Measurements from ENCODE around the gene MEPE.

Gene MEPE, protein sequence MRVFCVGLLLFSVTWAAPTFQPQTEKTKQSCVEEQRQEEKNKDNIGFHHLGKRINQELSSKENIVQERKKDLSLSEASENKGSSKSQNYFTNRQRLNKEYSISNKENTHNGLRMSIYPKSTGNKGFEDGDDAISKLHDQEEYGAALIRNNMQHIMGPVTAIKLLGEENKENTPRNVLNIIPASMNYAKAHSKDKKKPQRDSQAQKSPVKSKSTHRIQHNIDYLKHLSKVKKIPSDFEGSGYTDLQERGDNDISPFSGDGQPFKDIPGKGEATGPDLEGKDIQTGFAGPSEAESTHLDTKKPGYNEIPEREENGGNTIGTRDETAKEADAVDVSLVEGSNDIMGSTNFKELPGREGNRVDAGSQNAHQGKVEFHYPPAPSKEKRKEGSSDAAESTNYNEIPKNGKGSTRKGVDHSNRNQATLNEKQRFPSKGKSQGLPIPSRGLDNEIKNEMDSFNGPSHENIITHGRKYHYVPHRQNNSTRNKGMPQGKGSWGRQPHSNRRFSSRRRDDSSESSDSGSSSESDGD

GRCh38 chr4:87832669-87833068 is at the start of gene MEPE:
Gene MEPE (plus strand): TSS chr4:87832969. CDS start chr4:87834715, 1,746 bp downstream.
- DNase-seq = no peak

DNA sequence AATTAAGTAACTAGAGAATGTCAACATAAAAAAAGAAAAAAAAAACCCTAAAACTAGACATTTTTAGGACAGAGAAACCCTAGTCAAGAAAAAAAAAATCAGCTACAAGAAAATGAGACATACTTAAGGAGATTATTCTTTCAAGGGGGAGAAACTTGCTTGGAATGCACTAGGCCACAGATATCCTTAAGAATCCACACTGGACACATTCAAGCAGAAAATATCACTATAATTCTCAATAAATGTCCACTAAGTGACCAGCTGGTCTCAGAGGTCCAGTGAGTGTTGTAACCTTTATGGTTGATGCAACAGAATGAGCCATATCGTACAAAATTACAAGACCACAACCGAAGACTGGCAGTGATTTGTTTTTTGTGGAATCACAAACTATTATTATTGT is 49.0 kb upstream of the MEPE start:
- DNase-seq = no peak

DNA sequence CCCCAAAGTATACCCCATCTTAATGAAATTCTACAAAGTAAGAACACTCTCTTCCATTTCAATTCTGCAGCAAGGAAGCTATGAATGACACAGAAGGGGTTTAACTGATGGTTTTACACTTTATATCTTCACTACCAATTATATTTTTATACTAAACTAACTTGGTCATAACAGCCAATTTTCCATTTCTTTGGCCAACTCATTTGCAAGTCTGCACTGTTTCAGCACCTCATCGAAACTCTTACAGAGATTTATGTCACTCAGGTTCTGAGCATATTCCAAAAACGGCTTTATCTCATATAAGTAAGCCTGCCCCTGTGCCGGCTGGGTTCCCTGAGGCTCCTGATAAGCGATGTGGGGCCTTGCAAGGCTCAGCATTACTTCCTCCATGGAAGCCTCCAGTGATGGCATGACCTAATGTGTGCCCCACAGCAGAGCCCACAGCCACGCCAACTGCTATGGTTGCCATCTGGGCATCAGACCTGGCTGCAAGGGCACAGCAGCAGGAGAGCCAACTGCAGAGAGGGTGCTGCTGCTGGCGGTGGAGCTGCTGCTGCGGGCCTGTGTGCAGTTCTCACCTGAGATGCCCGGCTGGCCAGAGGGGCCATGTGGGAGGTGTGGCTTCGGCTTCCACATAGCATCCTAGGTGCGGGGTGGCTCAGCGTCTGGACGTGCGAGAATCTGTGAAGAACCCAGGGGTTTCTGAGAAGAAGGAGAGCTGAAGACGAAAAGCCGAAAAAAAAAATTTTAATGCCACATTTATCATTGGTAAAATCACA is 46.8 kb upstream of the MEPE start:
- DNase-seq = no peak

DNA sequence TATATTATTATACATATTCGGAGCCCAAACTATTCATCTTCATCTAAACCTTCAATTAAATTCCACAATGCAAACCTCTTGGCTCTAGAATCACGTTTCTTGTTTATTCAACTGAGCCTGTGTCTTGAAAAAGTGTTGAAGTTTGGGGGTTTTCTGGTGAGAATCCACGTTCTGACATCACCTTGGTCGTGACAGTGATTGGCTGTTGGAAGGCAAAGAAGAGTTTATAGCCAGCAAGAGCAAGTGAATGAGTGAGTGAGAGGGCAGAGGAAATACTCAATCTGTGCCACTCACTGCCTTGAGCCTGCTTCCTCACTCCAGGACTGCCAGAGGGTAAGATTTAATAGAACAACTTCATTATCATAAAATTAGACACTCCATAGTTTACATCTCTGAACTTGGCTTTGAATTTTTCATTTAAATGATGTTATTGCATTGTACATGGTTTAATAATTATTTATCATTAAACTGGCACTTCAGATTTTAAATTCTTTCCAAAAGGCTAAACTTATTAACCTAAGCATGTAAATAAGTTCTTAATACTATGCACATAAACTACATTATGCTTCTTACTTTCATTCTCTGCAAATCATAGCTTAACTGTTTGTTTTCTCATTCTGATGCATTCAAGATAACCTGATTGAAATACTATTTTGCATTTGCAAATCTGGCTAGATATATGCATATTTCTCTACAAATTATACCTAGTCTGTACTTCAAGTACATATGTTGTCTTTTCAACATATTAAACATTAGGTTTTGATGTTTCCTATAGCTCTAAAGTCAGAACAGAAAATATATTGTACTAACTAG is 33.3 kb upstream of the MEPE start, which contains the start of gene IBSP:
Gene IBSP (plus strand): TSS at position 254 of the 813 bp plus-strand sequence. CDS start 2,808 bp downstream, outside the sequence.
- no peak for DNase-seq

DNA sequence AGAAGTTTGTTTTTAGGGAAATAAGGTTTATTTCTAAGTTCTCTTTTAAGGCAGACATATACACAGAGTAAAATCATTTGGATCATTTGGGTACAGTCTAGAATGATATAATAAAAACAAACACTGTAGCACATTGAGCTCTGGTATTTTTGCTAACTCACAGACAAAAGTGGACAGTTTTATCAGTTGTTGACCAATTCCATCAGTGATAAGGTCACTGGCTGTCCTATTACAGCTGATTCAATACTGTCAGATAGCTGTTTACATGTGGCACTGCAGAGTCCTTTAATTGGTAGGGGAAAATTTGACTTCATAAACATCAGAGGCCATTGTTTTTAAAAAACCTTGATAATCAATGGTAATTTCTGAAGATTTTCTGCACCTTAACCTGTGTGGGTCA is 29.9 kb upstream of the MEPE start:
- no peak for DNase-seq

- no peak for DNase-seq
Measured at GRCh38 chr4:87803421-87803820, 29.3 kb upstream of the MEPE start.

- DNase-seq = no peak
Measured at GRCh38 chr4:87804871-87805270, 27.9 kb upstream of the MEPE start.

GRCh38 chr4:87805971-87806370 is 26.8 kb upstream of the MEPE start:
- DNase-seq = no peak

- no peak for DNase-seq
Measured at GRCh38 chr4:87806520-87806919, 26.2 kb upstream of the MEPE start.

DNA sequence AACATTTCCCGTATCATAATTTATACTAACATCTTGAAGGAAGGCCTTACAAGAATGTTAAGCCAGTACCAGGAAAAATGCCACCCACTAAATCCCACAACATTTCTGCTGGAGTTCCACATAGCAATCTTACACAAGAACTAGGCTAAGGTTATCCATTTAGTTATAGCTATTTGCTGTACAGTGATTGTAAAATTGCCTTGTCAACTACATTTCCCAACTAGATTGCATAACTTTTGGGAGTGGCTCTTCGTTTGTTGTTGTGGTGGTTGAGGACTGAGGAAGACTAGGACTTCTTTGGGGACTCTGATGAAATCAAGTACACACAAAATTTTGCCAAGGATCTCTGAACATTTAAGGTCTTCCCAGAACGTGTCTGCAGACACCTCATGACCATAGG is 25.4 kb upstream of the MEPE start:
- DNase-seq = no peak

DNA sequence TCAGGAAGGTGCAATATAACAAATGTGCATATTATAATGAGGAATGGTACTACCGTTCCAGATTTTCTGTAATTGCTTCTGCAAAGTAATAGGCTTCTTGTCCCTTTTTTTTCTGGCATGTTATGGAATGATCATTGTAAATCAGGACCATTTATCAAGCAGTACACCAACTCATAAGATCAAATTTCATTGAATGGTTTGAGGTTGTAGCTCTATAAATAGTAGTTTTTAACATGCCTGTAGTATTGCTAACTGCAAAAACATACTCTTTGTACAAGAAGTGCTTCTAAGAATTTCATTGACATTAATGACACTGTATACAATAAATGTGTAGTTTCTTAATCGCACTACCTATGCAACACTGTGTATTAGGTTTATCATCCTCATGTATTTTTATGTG is 20.8 kb upstream of the MEPE start:
- DNase-seq = no peak

DNA sequence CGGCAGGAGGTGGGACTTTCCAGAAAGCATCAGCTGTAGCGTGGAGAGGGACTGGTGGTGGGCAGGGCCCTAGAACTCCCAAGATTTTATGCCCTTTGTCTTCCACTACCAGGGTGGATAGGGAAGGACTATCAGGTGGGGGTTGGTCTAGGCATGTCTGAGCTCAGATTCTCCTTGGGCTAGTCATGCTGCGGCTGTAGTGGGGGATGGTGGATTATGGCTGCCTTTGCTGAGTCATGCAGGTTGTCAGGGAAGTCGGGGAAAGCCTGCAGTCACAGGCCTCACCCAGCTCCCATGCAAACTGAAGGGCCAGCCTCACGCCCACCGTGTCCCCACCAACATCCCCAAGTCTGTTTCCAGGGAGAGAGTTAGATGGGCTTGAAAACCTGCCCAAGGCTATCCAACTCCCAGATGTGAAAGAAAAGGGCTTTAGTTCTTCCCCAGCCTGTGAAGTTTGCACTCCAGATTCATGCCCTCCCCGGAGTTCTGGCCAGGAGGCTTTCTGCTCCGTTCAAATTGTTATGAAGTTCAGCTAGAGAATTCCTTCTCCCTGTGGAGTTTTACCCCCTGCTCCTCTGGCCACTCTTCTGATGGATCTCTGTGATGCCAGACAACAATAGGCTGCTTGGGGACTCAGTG is 13.4 kb upstream of the MEPE start:
- no peak for DNase-seq

DNA sequence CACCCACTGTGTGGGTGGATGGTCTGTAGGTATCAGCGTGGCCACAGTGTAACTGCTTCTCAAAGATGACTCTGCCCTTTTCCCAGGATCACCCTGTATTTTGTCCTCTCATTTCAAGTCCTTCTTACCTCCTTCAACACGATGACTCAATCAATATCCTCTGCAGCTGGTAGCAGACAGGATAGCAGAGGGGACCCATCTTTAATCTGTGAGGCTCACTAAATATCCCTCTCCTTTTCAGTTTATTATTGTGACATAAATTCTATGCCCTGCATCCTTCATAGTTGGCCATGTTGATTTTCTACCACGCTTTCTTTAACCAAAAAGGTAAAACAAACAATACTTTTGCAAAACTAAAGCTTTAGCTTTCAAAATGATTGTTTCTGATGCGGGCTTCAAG is 9.6 kb upstream of the MEPE start:
- no peak for DNase-seq

DNA sequence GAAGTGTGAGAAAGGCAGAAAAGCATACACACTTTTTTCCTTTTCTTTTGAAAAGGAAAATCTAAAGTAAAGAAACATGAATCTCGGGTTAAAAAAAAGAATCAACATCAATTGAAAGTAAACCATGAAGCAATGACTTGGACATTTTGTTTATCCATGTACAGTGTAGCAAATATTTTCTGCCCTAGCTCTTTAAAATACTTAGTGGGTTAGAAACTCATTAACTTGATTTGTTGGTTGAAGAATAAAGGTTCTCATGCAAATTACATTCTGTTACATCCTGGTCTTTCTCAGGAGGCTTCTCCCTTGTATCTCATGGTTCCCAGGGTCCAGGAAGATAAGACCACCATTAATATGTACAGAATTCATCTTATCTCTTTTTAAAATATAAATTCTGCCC is 9.0 kb upstream of the MEPE start:
- no peak for DNase-seq

DNA sequence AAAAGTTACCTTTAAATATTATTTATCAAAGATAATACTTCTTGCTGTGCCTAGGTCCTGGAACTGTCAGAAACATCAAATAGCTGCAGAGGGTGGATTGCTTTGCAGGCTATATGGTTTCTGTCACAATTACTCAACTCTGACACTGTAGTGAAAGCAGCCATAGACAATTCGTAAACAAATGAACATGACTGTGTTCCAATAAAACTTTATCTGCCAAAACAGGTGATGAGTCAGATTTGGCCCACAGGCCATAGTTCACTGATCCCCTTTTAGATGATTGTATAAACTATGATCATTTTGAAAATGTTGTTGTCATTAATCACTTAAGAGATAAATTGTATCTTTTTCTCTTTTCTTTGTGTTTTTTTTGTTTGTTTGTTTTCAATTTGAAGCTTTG is 8.4 kb upstream of the MEPE start:
- no peak for DNase-seq

GRCh38 chr4:87834401-87834800 is 1.6 kb downstream of the MEPE start:
- no peak for DNase-seq

DNA sequence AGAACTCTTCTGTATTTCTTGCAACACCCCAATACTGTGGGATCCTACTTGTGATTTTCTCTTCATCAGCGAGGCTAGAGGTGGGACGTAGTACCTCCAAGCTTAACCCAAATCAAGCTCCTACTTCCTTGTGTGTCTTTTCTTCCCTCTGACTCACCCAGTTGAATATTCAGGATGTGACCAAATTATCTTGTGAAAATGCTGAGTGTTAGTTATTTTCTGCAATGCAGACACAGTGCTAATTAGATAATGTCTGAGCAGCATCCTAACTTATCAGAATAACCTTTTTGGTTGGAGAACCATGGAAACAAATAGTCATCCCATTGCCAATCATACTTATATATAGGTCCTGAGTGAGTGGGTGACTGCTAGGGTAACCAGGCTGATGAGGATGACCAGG is 2.4 kb downstream of the MEPE start:
- DNase-seq = no peak

GRCh38 chr4:87835743-87836142 is 3.0 kb downstream of the MEPE start:
- DNase-seq = no peak

GRCh38 chr4:87838205-87838604 is 5.4 kb downstream of the MEPE start:
- DNase-seq = no peak

- no peak for DNase-seq
Measured at GRCh38 chr4:87838890-87839591, 6.3 kb downstream of the MEPE start.

DNA sequence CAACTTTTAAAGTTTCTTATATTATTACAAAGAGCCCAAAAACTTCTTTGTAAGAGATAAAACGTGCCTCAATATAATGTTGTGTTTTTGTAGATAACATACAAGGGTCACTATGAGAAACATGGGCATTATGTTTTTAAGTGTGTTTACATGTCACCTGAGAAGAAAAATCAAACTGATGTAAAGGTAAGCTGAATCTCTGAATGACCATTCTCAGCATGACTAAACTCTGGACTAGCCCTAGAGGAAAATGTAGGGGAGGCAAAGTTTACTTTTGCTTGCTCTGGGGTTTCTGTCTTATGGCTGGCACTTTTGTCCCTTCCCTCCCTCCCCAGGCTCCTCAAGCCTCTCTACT is 6.8 kb downstream of the MEPE start:
- no peak for DNase-seq

DNA sequence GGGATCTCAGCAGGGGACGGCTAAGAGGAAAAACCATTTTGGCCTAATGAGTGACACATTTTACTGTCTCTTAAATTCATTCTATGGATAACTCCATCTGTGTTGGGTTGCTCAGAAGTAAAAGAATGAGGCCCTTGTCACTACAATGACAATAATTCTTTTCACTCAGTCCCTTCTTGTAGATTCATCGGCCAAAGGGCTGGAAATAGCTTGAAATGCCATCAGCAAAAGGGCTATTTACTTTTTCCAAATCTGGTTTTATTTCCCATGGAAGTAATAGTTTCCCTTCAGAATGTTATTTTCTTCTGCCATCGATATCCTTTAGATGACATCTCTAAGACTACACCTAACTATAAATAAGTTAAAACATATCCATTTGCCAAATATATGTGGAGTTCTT is 7.4 kb downstream of the MEPE start:
- DNase-seq = no peak
